Kidney (tissue), 14 donors: ENCODE results near the gene PNLIPRP3. TPM values are rescaled to one million over a fixed set of nuclear protein-coding genes. Genes with fewer than 3 reads are reported as not detected.

Experiments
- DNase-seq, 5 donors: peaks; one replicate each; pipeline ENCODE4 v3.0.0-alpha.2; 2013 to 2020
- FAIRE-seq: peaks from 2 replicates; lab custom pipeline; 2012; peaks lifted over from hg19 to GRCh38; lab: Jason Lieb, UNC
- H3K27ac ChIP-seq, 2 donors: one replicate each; pipeline ENCODE4 v1.7.0; 2013; ENCODE audit warnings: low read depth in 2 of 2, low read length in 2 of 2, inconsistent platforms in 1 of 2
- H3K27me3 ChIP-seq: one replicate; pipeline ENCODE4 v1.7.1; 2013; ENCODE audit warnings: low read length, inconsistent platforms; ENCODE audit not compliant: control insufficient read depth, insufficient read depth
- H3K36me3 ChIP-seq, 3 donors: one replicate each; pipeline versions ENCODE4 v1.7.0 to v1.7.1; 2013; ENCODE audit warnings: low read length in 3 of 3, control low read depth in 1 of 3, inconsistent platforms in 1 of 3; ENCODE audit not compliant: insufficient read depth in 3 of 3, control insufficient read depth in 2 of 3
- H3K4me1 ChIP-seq, 3 donors: one replicate each; pipeline versions ENCODE4 v1.7.0 to v1.7.1; 2013; ENCODE audit warnings: low read length in 3 of 3, inconsistent platforms in 1 of 3, low read depth in 1 of 3; ENCODE audit not compliant: control insufficient read depth in 2 of 3, insufficient read depth in 2 of 3
- H3K4me3 ChIP-seq, 3 donors: one replicate each; pipeline versions ENCODE4 v1.7.0 to v1.8.1; 2013; ENCODE audit warnings: low read length in 3 of 3, control low read depth in 1 of 3, inconsistent platforms in 1 of 3
- H3K9ac ChIP-seq, 3 donors: one replicate each; pipeline versions ENCODE4 v1.7.0 to v1.7.1; 2013; ENCODE audit warnings: low read length in 3 of 3, control low read depth in 1 of 3, inconsistent platforms in 1 of 3
- H3K9me3 ChIP-seq, 3 donors: one replicate each; pipeline versions ENCODE4 v1.7.0 to v1.7.1; 2013; ENCODE audit warnings: low read length in 3 of 3, control low read depth in 1 of 3, inconsistent platforms in 1 of 3; ENCODE audit not compliant: control insufficient read depth in 2 of 3, insufficient read depth in 1 of 3
- intact Hi-C: fragments of 100-400 bp; cut with DNase I; formaldehyde crosslinking; loops from one replicate; pipeline ENCODE4 v1.11.1; 2022
- polyA plus RNA-seq: library from polyadenylated mRNA; stranded (reverse); fragments of 350-450 nt; fragmentation: Illumina TruSeq; extraction: RNeasy Lipid Tissue Mini Kit (QIAGEN cat#74804); gene quantifications from one replicate; pipeline ENCODE4 v1.2.3, GENCODE V29; 2014; ENCODE audit warnings: low read depth, low replicate concordance; ENCODE audit not compliant: insufficient read depth
- total RNA-seq: library from RNA; stranded (reverse); fragmentation: NEBNext Ultra II Directional; extraction: Animal tissue kit (Norgen Biotek cat#: 25700); gene quantifications from one replicate; pipeline ENCODE4 v1.2.1, GENCODE V29; 2021
- TF ChIP-seq, protein P1 (sequence below): IDR thresholded peaks from 3 replicates; pipeline ENCODE4 v1.5.1; 2012; ENCODE audit warnings: mild to moderate bottlenecking, moderate library complexity, borderline replicate concordance; ENCODE audit not compliant: insufficient read depth; ENCODE audit errors: extremely low read depth
- donor health status: control.
- donor health status: control.
- donor health status: control.
- donor health status: control.
- donor health status: control.
- donor health status: DM: yes; HTN: yes; CAD: no.
- donor health status: Normal renal cell carcinoma (clear cell type).

The PNLIPRP3 gene
- total and polyA plus RNA-seq, 2 donors from 2014 or later: not detected

DNA sequence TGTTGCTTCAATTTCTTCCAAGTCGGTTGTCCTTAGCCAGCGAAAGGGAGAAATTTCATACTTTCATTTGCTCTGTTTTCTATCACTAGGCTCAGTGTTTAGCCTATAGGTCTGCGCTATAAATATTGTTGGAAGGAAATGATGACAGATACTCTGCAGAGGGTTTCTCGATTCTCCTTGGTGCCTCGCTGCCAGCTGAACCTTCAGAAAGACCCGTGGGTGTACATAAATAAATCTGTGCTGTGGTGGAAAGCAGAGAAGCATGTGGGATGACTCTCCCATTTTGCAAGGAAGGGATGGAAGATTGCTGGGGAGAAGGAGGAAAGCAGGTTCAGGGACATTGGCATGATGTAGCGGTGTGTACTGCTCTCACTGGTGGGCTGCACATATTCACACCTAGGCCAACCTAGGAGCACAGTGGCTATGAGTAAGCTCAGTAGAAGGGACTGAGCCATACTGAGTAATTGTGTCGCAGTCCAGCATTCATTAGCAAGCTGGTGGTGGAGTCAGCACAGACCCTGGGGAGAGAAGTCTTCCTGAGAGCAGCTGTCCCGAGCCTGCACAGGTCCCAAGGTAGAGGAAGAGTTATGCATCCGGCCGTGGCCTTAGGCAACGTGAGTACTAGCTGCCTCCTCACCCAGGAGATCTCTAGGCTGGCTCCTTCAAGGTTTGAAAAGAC is 50.5 kb downstream of the PNLIPRP3 start:
- Histone ChIP-seq H3K4me1 (no peaks in the 10 kb centered on the region), H3K9me3 (no peaks in the 10 kb centered on the region), H3K27me3 (no peaks in the 10 kb centered on the region), H3K9ac (no peak overlapping the region), H3K4me3 (no peak overlapping the region), H3K27ac (no peak overlapping the region), H3K36me3 (no peaks in the 10 kb centered on the region)
- TF ChIP-seq, protein P1, sequence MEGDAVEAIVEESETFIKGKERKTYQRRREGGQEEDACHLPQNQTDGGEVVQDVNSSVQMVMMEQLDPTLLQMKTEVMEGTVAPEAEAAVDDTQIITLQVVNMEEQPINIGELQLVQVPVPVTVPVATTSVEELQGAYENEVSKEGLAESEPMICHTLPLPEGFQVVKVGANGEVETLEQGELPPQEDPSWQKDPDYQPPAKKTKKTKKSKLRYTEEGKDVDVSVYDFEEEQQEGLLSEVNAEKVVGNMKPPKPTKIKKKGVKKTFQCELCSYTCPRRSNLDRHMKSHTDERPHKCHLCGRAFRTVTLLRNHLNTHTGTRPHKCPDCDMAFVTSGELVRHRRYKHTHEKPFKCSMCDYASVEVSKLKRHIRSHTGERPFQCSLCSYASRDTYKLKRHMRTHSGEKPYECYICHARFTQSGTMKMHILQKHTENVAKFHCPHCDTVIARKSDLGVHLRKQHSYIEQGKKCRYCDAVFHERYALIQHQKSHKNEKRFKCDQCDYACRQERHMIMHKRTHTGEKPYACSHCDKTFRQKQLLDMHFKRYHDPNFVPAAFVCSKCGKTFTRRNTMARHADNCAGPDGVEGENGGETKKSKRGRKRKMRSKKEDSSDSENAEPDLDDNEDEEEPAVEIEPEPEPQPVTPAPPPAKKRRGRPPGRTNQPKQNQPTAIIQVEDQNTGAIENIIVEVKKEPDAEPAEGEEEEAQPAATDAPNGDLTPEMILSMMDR: no peak
- intact Hi-C loops: no loop called here
- DNase-seq (no peak), FAIRE-seq (no peak)

DNA sequence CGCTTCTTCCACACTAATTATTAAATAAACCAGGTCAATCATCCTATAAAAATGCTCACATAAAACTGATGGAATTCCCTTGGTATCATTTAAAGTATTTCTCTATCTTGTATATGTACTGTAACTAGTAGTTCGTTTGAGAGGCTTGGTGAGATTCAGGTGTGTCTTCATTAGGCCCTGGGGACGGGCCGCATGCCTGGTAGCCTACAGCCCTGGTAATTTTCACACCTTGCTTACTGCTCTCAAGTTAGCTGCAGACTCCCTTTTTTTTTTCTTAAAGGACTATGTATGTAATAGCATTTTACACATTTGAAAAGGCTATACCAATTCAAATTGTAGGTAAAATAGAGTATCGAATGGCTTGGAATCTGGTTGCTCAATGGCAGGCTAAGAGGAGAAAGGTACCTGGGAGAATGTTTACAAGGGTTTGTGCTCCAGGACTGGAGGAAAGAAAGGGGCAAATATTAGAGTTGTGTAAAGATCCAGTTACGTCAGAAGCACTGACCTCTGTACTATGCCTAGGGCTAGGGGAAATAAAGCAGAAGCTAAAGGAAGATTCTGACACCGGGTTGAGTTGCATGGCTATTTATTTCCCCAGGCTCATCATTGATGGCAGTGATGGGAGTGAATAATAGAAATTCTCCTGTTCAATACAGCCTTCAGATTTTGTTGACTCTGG is 59.3 kb downstream of the PNLIPRP3 start:
- intact Hi-C loops: no loop called here
- Histone ChIP-seq H3K27me3 (no peaks in the 10 kb centered on the region), H3K9me3 (no peaks in the 10 kb centered on the region), H3K4me3 (no peak overlapping the region), H3K36me3 (no peaks in the 10 kb centered on the region), H3K27ac (no peak overlapping the region), H3K4me1 (no peaks in the 10 kb centered on the region), H3K9ac (no peak overlapping the region)
- TF ChIP-seq, protein P1: no peak
- no peak for FAIRE-seq
- no peak for DNase-seq

DNA sequence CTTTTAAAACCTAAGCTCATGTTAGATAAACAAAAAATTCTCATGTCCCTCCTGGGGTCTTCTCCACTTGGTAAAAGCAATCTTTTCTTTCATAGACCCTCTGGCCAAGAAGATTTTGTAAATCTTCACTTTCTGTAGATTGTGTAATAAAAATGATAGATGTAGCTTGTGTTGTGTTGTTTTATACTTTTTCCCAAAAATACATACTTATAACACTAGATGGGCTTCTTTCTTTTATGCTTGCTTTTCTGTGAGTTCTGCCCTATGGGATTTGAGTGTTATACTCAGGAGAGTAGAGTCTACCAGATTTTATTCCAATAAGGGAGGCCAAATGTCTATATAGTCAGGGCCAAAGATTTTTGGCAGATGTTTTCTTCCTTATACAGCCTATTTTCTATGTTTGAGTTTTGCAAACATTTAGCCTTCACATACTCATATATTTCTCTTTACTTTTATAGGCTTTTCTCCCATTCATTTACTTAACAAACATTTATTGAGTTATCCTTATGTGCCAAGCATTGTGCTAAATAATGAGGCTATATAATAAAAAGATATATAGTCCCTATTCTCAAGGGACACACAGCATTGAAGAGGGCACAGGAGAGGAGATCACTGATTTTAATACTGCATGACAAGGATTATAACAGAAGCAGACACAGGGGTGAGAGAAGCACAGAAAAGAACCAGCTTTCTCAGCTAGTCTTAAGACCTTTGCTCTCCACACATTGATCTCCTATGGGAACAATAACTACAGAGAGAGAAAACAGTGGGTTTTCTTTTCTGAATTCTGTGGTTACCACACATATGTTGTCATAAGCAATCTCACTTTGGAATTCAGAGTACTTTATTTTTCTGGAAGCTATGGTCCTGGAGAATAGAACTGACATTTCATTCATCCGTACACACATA is 60.1 kb downstream of the PNLIPRP3 start:
- H3K36me3 ChIP-seq: no peaks in the 10 kb centered on the region
- H3K4me1 ChIP-seq: no peaks in the 10 kb centered on the region
- no peak overlapping the region for H3K9ac ChIP-seq
- intact Hi-C loops: no loop called here
- TF ChIP-seq, protein P1: no peak
- no peaks in the 10 kb centered on the region for H3K27me3 ChIP-seq
- no peak for DNase-seq
- FAIRE-seq: no peak
- no peak overlapping the region for H3K27ac ChIP-seq
- H3K9me3 ChIP-seq: no peaks in the 10 kb centered on the region
- no peak overlapping the region for H3K4me3 ChIP-seq
